Motor neuron (in vitro differentiated cells): ENCODE measurements around the gene B4GALNT2. TPM values are rescaled to one million over a fixed set of nuclear protein-coding genes. Genes with fewer than 3 reads are reported as not detected.
A peak's percentile ranks its signal among the peaks of the same experiment; 100 is the strongest.

Experiments
- ATAC-seq, 8 experiments: fragments of 200-7000 bp; cut with Tn5 transposase; replicated peaks in 6 of 8; 2 replicates each; pipeline ENCODE4 v1.8.0; 2021; ENCODE audit warnings: mild to moderate bottlenecking in 8 of 8, moderate library complexity in 8 of 8
- H3K27ac ChIP-seq, 2 donors: fragments of 250-450 bp; sonication (Bioruptor Pico); 2 replicates each; pipeline ENCODE4 v1.9.0; 2021; ENCODE audit warnings: antibody characterized with exemption in 2 of 2, mild to moderate bottlenecking in 2 of 2, moderate library complexity in 1 of 2
- H3K4me1 ChIP-seq, 2 donors: fragments of 250-450 bp; sonication (Bioruptor Pico); replicated peaks in 1 of 2; 2 replicates each; pipeline ENCODE4 v1.6.1; 2021; ENCODE audit warnings: antibody characterized with exemption in 2 of 2, mild to moderate bottlenecking in 2 of 2, moderate library complexity in 1 of 2
- H3K4me3 ChIP-seq, 5 donors: fragments of 250-450 bp; sonication (Bioruptor Pico); 2 replicates each; pipeline ENCODE4 v1.9.0; 2021; ENCODE audit warnings: antibody characterized with exemption in 5 of 5, mild to moderate bottlenecking in 5 of 5, moderate library complexity in 4 of 5
- WGBS, 10 experiments: fragments of 450-650 bp; shearing (Covaris generic); methylation state at CpG; one replicate each; pipeline ENCODE4 v1.0.0; 2022; 5-methylcytosine and 5-hydroxymethylcytosine counted together
- in situ Hi-C, 9 experiments: fragments of 400-800 bp; cut with MboI; loops; one replicate each; pipeline ENCODE4 v1.15.0; 2021; ENCODE audit warnings: low sequenced_read_pairs in 9 of 9, low pct_unique_long_range_greater_than_20kb in 2 of 9; ENCODE audit not compliant: unreplicated experiment in 9 of 9
- total RNA-seq, 8 experiments: library from RNA; unstranded; fragments of 300-600 nt; gene quantifications; 2 replicates each; pipeline versions ENCODE4 v1.2.3 to v1.2.4, GENCODE V29; 2022

B4GALNT2 gene
- total RNA-seq, 8 experiments from 2014 or later = 0.04 to 0.22 (median 0.07) TPM; not detected in 3

- in situ Hi-C loops = no loop called here
- WGBS, 10 experiments = 2 to 4% (median 3%) methylated on average over 7 to 17 of the region's 95 CpGs; no CpG with 5 or more reads in 7 of the 10 experiments
- Histone ChIP-seq H3K4me1 (no peaks in the 10 kb centered on the region), H3K27ac (no peak overlapping the region), H3K4me3 (no peak overlapping the region)
- peak in 4 of 8 experiments; percentile 18 to 32 (median 27) for ATAC-seq
These were observed 91.8 kb downstream of the B4GALNT2 start for GRCh38 chr17:49224198-49224996.

GRCh38 chr17:49224997-49225337 lies 92.4 kb downstream of the B4GALNT2 start:
- Histone ChIP-seq H3K4me1 (no peaks in the 10 kb centered on the region), H3K4me3 (no peak overlapping the region), H3K27ac (no peak overlapping the region)
- in situ Hi-C loops = no loop called here
- ATAC-seq = no peak
- 20 to 67% (median 50%) methylated on average over 1 to 2 of the region's 11 CpGs; no CpG with 5 or more reads in 6 of the 10 experiments for WGBS, 10 experiments

GRCh38 chr17:49225554-49226236 lies 93.1 kb downstream of the B4GALNT2 start:
- WGBS, 10 experiments = 40 to 100% (median 77%) methylated on average over 1 to 3 of the region's 8 CpGs; no CpG with 5 or more reads in 6 of the 10 experiments
- no peaks in the 10 kb centered on the region for H3K4me1 ChIP-seq
- in situ Hi-C loops = no loop called here
- no peak overlapping the region for H3K27ac ChIP-seq
- ATAC-seq = no peak
- H3K4me3 ChIP-seq = no peak overlapping the region

Other genes with a start within 250 kb of the B4GALNT2 start
- gene ATP5MC1, start 240.0 kb upstream of the B4GALNT2 start, total RNA-seq = 100 to 1,000 TPM; 109 to 239 (median 149) TPM
- 10 to 100 TPM; 27.1 to 88.0 (median 47.1) TPM for gene UBE2Z, start 224.4 kb upstream of the B4GALNT2 start, total RNA-seq
- gene SNF8, start 187.9 kb upstream of the B4GALNT2 start, total RNA-seq = 100 to 1,000 TPM in 1 of 8 experiments, 10 to 100 TPM in 7; 57.8 to 109 (median 71.2) TPM
- not detected for gene GIP, start 164.2 kb upstream of the B4GALNT2 start, total RNA-seq
- 100 to 1,000 TPM in 1 of 8 experiments, 10 to 100 TPM in 6, 1 to 10 TPM in 1; 4.0 to 107 (median 18.1) TPM for gene IGF2BP1, start 135.4 kb upstream of the B4GALNT2 start, total RNA-seq
- 10 to 100 TPM in 1 of 8 experiments, 1 to 10 TPM in 2, under 1 TPM in 2, not detected in 3; 0.42 to 12.2 (median 1.1) TPM for gene GNGT2, start 77.8 kb downstream of the B4GALNT2 start, total RNA-seq
- gene ABI3, start 77.9 kb downstream of the B4GALNT2 start, total RNA-seq = 10 to 100 TPM in 1 of 8 experiments, 1 to 10 TPM in 3, under 1 TPM in 2, not detected in 2; 0.17 to 14.1 (median 1.7) TPM
- gene PHOSPHO1, start 98.0 kb downstream of the B4GALNT2 start, total RNA-seq = 10 to 100 TPM in 2 of 8 experiments, 1 to 10 TPM in 1, under 1 TPM in 4, not detected in 1; 0.13 to 67.9 (median 0.57) TPM
- gene ZNF652, start 229.5 kb downstream of the B4GALNT2 start, total RNA-seq = 10 to 100 TPM; 18.5 to 39.5 (median 30.9) TPM